HepG2 (cell line): ENCODE measurements around the gene USP28. TPM values are rescaled to one million over a fixed set of nuclear protein-coding genes. Genes with fewer than 3 reads are reported as not detected.

Source experiments
- AHR ChIP-seq: IDR thresholded peaks from 2 replicates; pipeline ENCODE4 v1.6.1; 2018; ENCODE audit warnings: missing genetic modification reagents, missing compliant biosample characterization
- ARNTL ChIP-seq: sonication (generic); formaldehyde crosslinking; IDR thresholded peaks from 2 replicates; pipeline ENCODE4 v1.4.0; 2020; ENCODE audit warnings: mild to moderate bottlenecking, missing genetic modification reagents
- FOXK2 ChIP-seq: fragments of 450-650 bp; IDR thresholded peaks from 2 replicates; pipeline ENCODE4 v1.6.1; 2016
- HDAC2 ChIP-seq: sonication (generic); formaldehyde crosslinking; IDR thresholded peaks from 2 replicates; pipeline ENCODE4 v1.4.0; 2020; ENCODE audit warnings: missing genetic modification reagents
- HES4 ChIP-seq: sonication (generic); formaldehyde crosslinking; IDR thresholded peaks from 2 replicates; pipeline ENCODE4 v1.9.0; 2021; ENCODE audit warnings: mild to moderate bottlenecking, missing genetic modification reagents, borderline replicate concordance
- KDM2A ChIP-seq: sonication (generic); formaldehyde crosslinking; IDR thresholded peaks from 2 replicates; pipeline ENCODE4 v1.4.0; 2020; ENCODE audit warnings: low read depth, missing genetic modification reagents, borderline replicate concordance
- NR2F1 ChIP-seq, 2 experiments: fragments of 450-650 bp in 1 of 2; formaldehyde crosslinking in 1 of 2; IDR thresholded peaks; 2 replicates each; pipeline versions ENCODE4 v1.5.0 to v1.6.1; 2016 to 2020; ENCODE audit warnings: mild to moderate bottlenecking in 1 of 2, missing compliant biosample characterization in 1 of 2, missing genetic modification reagents in 1 of 2, moderate library complexity in 1 of 2
- SNAI1 ChIP-seq: sonication (generic); formaldehyde crosslinking; IDR thresholded peaks from 2 replicates; pipeline ENCODE4 v1.5.0; 2020; ENCODE audit warnings: mild to moderate bottlenecking, missing genetic modification reagents, borderline replicate concordance
- SP5 ChIP-seq: IDR thresholded peaks from 2 replicates; pipeline ENCODE4 v1.6.1; 2016; ENCODE audit warnings: low read depth, borderline replicate concordance
- ZKSCAN8 ChIP-seq: IDR thresholded peaks from 2 replicates; pipeline ENCODE4 v1.6.1; 2016; ENCODE audit warnings: borderline replicate concordance, missing genetic modification reagents, missing compliant biosample characterization
- ZNF629 ChIP-seq: sonication (generic); formaldehyde crosslinking; conservative IDR thresholded peaks from 2 replicates; pipeline ENCODE4 v1.5.0; 2020; ENCODE audit warnings: missing genetic modification reagents
- ZSCAN22 ChIP-seq: sonication (generic); formaldehyde crosslinking; IDR thresholded peaks from 2 replicates; pipeline ENCODE4 v1.4.0; 2020; ENCODE audit warnings: mild to moderate bottlenecking, missing genetic modification reagents
- polyA plus RNA-seq, 8 experiments: library from polyadenylated mRNA; depleted of rRNA in 3 of 8; stranded (reverse) in 7 of 8; unstranded in 1 of 8; fragments of >200 nt; fragmentation: Illumina TruSeq in 4 of 8; extraction: Trizol in 4 of 8; gene quantifications; 2 replicates each; pipeline versions ENCODE4 v1.2.1 to v1.2.3, GENCODE V29; 2011 to 2016; ENCODE audit warnings: low read depth in 4 of 8, missing spikeins in 1 of 8, mixed read lengths in 1 of 8; ENCODE audit not compliant: insufficient read depth in 1 of 8
- total RNA-seq, 5 experiments: library from RNA; depleted of rRNA; stranded (reverse); fragments of >200 nt; fragmentation: Illumina TruSeq; extraction: Trizol; gene quantifications; 2 replicates each; pipeline ENCODE4 v1.2.3, GENCODE V29; 2016; ENCODE audit warnings: low read depth in 1 of 5
- TF ChIP-seq, protein P1 (sequence below): sonication (generic); formaldehyde crosslinking; IDR thresholded peaks from 2 replicates; pipeline ENCODE4 v1.9.0; 2022; ENCODE audit warnings: missing genetic modification reagents, mild to moderate bottlenecking, borderline replicate concordance
- TF ChIP-seq, protein P2 (sequence below), 2 experiments: sonication (generic) in 1 of 2; formaldehyde crosslinking in 1 of 2; IDR thresholded peaks; 2 replicates each; pipeline versions ENCODE4 v1.4.0 to v1.6.1; 2018 to 2020; ENCODE audit warnings: missing genetic modification reagents in 2 of 2, borderline replicate concordance in 1 of 2, low read depth in 1 of 2, mild to moderate bottlenecking in 1 of 2, missing biosample characterization in 1 of 2
- TF ChIP-seq, protein P3 (sequence below): IDR thresholded peaks from 2 replicates; pipeline ENCODE4 v1.6.1; 2018; ENCODE audit warnings: missing genetic modification reagents
- TF ChIP-seq, protein P4 (sequence below): sonication (generic); formaldehyde crosslinking; IDR thresholded peaks from 2 replicates; pipeline ENCODE4 v1.5.1; 2020; ENCODE audit warnings: missing genetic modification reagents, mild to moderate bottlenecking, borderline replicate concordance
- TF ChIP-seq, protein P5 (sequence below): IDR thresholded peaks from 2 replicates; pipeline ENCODE4 v1.4.0; 2020; ENCODE audit warnings: mild to moderate bottlenecking, missing genetic modification reagents

The USP28 gene
- total and polyA plus RNA-seq, 2 of the 13 experiments (the other 11 are each of a cell fraction or from before 2014, with no cell fraction given): 29.6 to 34.3 TPM

DNA sequence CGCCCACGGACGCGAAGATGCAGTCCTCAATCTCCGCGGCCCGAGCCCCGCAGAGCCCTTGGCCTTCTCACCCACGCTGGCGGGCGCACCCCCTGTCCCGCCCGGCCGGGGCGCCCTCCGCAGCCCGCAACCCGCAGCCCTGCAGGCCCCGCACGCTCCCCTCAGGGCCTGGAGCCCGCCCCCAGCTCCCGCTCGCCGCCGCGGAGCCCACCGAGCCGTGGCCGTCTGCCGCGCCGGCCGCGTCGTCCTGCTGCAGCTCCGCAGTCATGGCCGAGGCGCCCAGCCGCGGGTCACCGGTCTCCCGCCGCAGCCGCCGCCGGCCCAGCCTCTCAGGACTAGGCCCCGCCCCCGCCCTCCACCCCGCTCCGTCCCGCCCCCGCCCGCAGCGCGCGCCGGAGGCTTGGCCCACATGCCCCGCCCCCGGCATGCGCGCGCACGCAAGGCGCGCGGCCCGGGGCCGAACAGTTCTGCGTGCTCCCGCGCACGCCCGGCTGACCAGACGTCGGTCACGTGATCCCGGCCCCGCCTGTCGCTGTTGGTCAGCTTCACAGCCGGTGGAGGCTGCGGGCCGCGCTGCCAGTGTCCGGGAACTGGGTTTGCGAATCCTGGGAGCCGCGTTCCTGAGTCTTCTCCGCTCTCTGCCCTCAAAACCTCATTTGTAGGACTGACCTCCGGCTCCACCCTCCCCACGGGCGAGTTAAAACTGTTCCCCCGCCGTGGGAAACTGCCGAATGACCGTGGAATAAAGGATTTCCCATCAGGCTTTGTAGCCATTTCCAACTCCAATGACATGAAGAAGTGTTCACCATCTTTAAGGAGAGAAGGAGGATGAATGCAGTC, at the start of gene USP28 (continued):
- TF ChIP-seq SNAI1 (CRISPR knock-in tag) (no peak), HDAC2 (CRISPR knock-in tag) (no peak; the same call in 1 of the 2 replicates), ZSCAN22 (CRISPR knock-in tag) (no peak), ARNTL (0 out of 2 replicates have a peak, but pooled peaks have one; percentile 35), HES4 (CRISPR knock-in tag) (no peak), SP5 (peak; percentile 65), AHR (0 out of 2 replicates have a peak, but pooled peaks have one; percentile 21), FOXK2 (0 out of 2 replicates have a peak, but pooled peaks have one; percentile 9), KDM2A (CRISPR knock-in tag) (peak; percentile 36; the same call in 1 of the 2 replicates), NR2F1 (CRISPR knock-in tag; IDR thresholded peaks at IDR 0.05) (no peak), ZNF629 (CRISPR knock-in tag) (peak; percentile 50; the same call in 1 of the 2 replicates), ZKSCAN8 (no peak; the same call in 1 of the 2 replicates)
- TF ChIP-seq, protein P1, sequence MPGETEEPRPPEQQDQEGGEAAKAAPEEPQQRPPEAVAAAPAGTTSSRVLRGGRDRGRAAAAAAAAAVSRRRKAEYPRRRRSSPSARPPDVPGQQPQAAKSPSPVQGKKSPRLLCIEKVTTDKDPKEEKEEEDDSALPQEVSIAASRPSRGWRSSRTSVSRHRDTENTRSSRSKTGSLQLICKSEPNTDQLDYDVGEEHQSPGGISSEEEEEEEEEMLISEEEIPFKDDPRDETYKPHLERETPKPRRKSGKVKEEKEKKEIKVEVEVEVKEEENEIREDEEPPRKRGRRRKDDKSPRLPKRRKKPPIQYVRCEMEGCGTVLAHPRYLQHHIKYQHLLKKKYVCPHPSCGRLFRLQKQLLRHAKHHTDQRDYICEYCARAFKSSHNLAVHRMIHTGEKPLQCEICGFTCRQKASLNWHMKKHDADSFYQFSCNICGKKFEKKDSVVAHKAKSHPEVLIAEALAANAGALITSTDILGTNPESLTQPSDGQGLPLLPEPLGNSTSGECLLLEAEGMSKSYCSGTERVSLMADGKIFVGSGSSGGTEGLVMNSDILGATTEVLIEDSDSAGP: peak; percentile 63
- TF ChIP-seq, protein P2, sequence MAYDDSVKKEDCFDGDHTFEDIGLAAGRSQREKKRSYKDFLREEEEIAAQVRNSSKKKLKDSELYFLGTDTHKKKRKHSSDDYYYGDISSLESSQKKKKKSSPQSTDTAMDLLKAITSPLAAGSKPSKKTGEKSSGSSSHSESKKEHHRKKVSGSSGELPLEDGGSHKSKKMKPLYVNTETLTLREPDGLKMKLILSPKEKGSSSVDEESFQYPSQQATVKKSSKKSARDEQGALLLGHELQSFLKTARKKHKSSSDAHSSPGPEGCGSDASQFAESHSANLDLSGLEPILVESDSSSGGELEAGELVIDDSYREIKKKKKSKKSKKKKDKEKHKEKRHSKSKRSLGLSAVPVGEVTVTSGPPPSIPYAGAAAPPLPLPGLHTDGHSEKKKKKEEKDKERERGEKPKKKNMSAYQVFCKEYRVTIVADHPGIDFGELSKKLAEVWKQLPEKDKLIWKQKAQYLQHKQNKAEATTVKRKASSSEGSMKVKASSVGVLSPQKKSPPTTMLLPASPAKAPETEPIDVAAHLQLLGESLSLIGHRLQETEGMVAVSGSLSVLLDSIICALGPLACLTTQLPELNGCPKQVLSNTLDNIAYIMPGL (CRISPR knock-in tag; IDR thresholded peaks at IDR 0.05; ENCODE audit: borderline replicate concordance in 1 of 2, low read depth in 1 of 2): peak in 1 of 2 experiments; percentile 57; a peak in 1 of 4 replicates
- TF ChIP-seq, protein P3, sequence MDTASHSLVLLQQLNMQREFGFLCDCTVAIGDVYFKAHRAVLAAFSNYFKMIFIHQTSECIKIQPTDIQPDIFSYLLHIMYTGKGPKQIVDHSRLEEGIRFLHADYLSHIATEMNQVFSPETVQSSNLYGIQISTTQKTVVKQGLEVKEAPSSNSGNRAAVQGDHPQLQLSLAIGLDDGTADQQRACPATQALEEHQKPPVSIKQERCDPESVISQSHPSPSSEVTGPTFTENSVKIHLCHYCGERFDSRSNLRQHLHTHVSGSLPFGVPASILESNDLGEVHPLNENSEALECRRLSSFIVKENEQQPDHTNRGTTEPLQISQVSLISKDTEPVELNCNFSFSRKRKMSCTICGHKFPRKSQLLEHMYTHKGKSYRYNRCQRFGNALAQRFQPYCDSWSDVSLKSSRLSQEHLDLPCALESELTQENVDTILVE (CRISPR knock-in tag): peak; percentile 68; the same call in 1 of the 2 replicates
- TF ChIP-seq, protein P4, sequence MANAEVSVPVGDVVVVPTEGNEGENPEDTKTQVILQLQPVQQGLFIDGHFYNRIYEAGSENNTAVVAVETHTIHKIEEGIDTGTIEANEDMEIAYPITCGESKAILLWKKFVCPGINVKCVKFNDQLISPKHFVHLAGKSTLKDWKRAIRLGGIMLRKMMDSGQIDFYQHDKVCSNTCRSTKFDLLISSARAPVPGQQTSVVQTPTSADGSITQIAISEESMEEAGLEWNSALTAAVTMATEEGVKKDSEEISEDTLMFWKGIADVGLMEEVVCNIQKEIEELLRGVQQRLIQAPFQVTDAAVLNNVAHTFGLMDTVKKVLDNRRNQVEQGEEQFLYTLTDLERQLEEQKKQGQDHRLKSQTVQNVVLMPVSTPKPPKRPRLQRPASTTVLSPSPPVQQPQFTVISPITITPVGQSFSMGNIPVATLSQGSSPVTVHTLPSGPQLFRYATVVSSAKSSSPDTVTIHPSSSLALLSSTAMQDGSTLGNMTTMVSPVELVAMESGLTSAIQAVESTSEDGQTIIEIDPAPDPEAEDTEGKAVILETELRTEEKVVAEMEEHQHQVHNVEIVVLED: peak; percentile 95
- TF ChIP-seq, protein P5, sequence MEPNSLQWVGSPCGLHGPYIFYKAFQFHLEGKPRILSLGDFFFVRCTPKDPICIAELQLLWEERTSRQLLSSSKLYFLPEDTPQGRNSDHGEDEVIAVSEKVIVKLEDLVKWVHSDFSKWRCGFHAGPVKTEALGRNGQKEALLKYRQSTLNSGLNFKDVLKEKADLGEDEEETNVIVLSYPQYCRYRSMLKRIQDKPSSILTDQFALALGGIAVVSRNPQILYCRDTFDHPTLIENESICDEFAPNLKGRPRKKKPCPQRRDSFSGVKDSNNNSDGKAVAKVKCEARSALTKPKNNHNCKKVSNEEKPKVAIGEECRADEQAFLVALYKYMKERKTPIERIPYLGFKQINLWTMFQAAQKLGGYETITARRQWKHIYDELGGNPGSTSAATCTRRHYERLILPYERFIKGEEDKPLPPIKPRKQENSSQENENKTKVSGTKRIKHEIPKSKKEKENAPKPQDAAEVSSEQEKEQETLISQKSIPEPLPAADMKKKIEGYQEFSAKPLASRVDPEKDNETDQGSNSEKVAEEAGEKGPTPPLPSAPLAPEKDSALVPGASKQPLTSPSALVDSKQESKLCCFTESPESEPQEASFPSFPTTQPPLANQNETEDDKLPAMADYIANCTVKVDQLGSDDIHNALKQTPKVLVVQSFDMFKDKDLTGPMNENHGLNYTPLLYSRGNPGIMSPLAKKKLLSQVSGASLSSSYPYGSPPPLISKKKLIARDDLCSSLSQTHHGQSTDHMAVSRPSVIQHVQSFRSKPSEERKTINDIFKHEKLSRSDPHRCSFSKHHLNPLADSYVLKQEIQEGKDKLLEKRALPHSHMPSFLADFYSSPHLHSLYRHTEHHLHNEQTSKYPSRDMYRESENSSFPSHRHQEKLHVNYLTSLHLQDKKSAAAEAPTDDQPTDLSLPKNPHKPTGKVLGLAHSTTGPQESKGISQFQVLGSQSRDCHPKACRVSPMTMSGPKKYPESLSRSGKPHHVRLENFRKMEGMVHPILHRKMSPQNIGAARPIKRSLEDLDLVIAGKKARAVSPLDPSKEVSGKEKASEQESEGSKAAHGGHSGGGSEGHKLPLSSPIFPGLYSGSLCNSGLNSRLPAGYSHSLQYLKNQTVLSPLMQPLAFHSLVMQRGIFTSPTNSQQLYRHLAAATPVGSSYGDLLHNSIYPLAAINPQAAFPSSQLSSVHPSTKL: peak; percentile 65
